GM19372 (cell line): Measurements from ENCODE around the gene EPC1.
"Not testable (repeated sequence)": the region's sequence is repeated elsewhere in the genome, so short reads cannot be mapped to it uniquely, and the experiment has no call there.

Experiments used
- ATAC-seq: cut with Tn5 transposase; IDR thresholded peaks from one replicate; pipeline ENCODE4 v1.9.1; 2021; ENCODE audit warnings: mild to moderate bottlenecking, low read depth, moderate library complexity; ENCODE audit not compliant: unreplicated experiment

EPC1 gene

GRCh38 chr10:32298075-32298812 lies 48.7 kb downstream of the EPC1 start:
- no peak for ATAC-seq

- ATAC-seq, result no peak
These were observed 51.9 kb downstream of the EPC1 start for GRCh38 chr10:32295027-32295426.

GRCh38 chr10:32293581-32293980 lies 53.4 kb downstream of the EPC1 start:
- ATAC-seq, result no peak

- ATAC-seq, result no peak
These were observed 67.2 kb downstream of the EPC1 start for GRCh38 chr10:32279795-32280194.

- no peak for ATAC-seq
These were observed 73.6 kb downstream of the EPC1 start for GRCh38 chr10:32273336-32273735.

- no peak for ATAC-seq
These were observed 75.3 kb downstream of the EPC1 start for GRCh38 chr10:32271617-32272016.

- ATAC-seq, result no peak
These were observed 77.4 kb downstream of the EPC1 start for GRCh38 chr10:32269343-32270100.

- no peak for ATAC-seq
These were observed 78.2 kb downstream of the EPC1 start for GRCh38 chr10:32268788-32269187.

- ATAC-seq, result no peak
These were observed 80.0 kb downstream of the EPC1 start for GRCh38 chr10:32266979-32267378.

GRCh38 chr10:32266566-32266965 lies 80.4 kb downstream of the EPC1 start:
- ATAC-seq, result no peak

GRCh38 chr10:32265756-32266155 lies 81.2 kb downstream of the EPC1 start:
- no peak for ATAC-seq

- no peak for ATAC-seq
These were observed 83.7 kb downstream of the EPC1 start for GRCh38 chr10:32263300-32263699.

GRCh38 chr10:32259551-32259950 lies 87.4 kb downstream of the EPC1 start:
- ATAC-seq, result no peak

GRCh38 chr10:32256613-32257437 lies 90.1 kb downstream of the EPC1 start:
- peak; percentile 82 for ATAC-seq

GRCh38 chr10:32253821-32254220 lies 93.1 kb downstream of the EPC1 start:
- ATAC-seq, result no peak

GRCh38 chr10:32253276-32253675 lies 93.7 kb downstream of the EPC1 start:
- no peak for ATAC-seq

GRCh38 chr10:32250489-32250888 lies 96.5 kb downstream of the EPC1 start:
- ATAC-seq, result not testable (repeated sequence)

- no peak for ATAC-seq
These were observed 100.3 kb downstream of the EPC1 start for GRCh38 chr10:32246685-32247084.

GRCh38 chr10:32245760-32246159 lies 101.2 kb downstream of the EPC1 start:
- ATAC-seq, result no peak

GRCh38 chr10:32244421-32245207 lies 102.3 kb downstream of the EPC1 start:
- no peak for ATAC-seq
